NB4 (cell line): ENCODE data around the gene RPS6KA4.
"Not testable (repeated sequence)": the region's sequence is repeated elsewhere in the genome, so short reads cannot be mapped to it uniquely, and the experiment has no call there.

ENCODE experiments used
- DNase-seq: peaks from one replicate; pipeline ENCODE4 v3.0.0; 2010; ENCODE audit warnings: low read depth
- H3K4me3 ChIP-seq: one replicate; pipeline ENCODE4 v1.5.1; 2011; ENCODE audit warnings: mild to moderate bottlenecking, low read depth, low read length, moderate library complexity
- MYC ChIP-seq: IDR thresholded peaks from 2 replicates; pipeline ENCODE4 v1.6.1; 2011; ENCODE audit warnings: low read depth, low read length
- POLR2A ChIP-seq: IDR thresholded peaks from 2 replicates; pipeline ENCODE4 v1.6.1; 2011; ENCODE audit warnings: mild to moderate bottlenecking; ENCODE audit not compliant: insufficient read length; ENCODE audit errors: extremely low read depth
- TF ChIP-seq, protein P1 (sequence below): IDR thresholded peaks from 2 replicates; pipeline ENCODE4 v1.6.1; 2011; ENCODE audit warnings: low read depth, low read length
- TF ChIP-seq, protein P2 (sequence below): IDR thresholded peaks from one replicate; pipeline ENCODE4 v1.5.1; 2012; ENCODE audit warnings: low read depth, low read length

The RPS6KA4 gene

DNA sequence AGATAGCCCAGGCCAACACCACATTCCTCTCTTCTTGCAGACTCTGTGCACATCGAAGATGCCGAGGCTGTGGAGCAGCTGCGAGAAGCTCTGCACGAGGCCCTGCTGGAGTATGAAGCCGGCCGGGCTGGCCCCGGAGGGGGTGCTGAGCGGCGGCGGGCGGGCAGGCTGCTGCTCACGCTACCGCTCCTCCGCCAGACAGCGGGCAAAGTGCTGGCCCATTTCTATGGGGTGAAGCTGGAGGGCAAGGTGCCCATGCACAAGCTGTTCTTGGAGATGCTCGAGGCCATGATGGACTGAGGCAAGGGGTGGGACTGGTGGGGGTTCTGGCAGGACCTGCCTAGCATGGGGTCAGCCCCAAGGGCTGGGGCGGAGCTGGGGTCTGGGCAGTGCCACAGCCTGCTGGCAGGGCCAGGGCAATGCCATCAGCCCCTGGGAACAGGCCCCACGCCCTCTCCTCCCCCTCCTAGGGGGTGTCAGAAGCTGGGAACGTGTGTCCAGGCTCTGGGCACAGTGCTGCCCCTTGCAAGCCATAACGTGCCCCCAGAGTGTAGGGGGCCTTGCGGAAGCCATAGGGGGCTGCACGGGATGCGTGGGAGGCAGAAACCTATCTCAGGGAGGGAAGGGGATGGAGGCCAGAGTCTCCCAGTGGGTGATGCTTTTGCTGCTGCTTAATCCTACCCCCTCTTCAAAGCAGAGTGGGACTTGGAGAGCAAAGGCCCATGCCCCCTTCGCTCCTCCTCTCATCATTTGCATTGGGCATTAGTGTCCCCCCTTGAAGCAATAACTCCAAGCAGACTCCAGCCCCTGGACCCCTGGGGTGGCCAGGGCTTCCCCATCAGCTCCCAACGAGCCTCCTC is 43.1 kb upstream of the RPS6KA4 start:
- peak; percentile 26 for TF ChIP-seq POLR2A
- not testable (repeated sequence) for DNase-seq
- peak overlapping the region; percentile 79 for H3K4me3 ChIP-seq

DNA sequence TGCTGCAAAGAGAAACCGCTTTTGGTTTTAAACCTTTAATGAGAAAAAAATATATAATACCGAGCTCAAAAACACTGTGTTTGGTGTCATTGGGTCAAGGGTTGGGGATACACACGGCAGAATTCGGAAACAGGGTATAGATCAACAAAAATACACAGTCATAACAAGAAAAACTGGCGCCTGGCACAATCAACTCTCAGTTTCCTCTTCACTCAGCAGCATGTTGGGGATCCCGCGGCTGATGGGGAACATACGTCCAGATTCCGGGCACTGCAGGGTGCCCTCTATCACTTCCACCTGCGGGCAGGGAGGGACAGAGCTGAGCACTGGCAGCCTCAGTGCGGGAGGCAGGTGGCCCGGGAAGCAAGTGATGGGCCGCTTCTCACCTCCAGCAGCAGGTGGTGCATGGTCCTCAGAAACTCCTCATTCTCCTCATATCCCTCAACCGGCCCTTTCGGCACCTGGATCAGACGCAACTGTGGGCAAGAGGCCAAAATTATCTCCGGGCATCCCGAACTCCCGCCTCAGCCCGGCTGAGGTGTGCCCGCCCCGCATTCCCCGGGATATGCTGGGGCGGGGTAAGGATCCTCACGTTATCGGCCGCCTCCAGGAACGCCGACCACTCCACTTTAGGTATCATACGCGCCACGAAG is 42.2 kb upstream of the RPS6KA4 start:
- peak overlapping the region; percentile 79 for H3K4me3 ChIP-seq
- peak; percentile 64 for DNase-seq
- TF ChIP-seq MYC (no peak), POLR2A (no peak)
- TF ChIP-seq, protein P1, sequence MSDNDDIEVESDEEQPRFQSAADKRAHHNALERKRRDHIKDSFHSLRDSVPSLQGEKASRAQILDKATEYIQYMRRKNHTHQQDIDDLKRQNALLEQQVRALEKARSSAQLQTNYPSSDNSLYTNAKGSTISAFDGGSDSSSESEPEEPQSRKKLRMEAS, result no peak
- TF ChIP-seq, protein P2, sequence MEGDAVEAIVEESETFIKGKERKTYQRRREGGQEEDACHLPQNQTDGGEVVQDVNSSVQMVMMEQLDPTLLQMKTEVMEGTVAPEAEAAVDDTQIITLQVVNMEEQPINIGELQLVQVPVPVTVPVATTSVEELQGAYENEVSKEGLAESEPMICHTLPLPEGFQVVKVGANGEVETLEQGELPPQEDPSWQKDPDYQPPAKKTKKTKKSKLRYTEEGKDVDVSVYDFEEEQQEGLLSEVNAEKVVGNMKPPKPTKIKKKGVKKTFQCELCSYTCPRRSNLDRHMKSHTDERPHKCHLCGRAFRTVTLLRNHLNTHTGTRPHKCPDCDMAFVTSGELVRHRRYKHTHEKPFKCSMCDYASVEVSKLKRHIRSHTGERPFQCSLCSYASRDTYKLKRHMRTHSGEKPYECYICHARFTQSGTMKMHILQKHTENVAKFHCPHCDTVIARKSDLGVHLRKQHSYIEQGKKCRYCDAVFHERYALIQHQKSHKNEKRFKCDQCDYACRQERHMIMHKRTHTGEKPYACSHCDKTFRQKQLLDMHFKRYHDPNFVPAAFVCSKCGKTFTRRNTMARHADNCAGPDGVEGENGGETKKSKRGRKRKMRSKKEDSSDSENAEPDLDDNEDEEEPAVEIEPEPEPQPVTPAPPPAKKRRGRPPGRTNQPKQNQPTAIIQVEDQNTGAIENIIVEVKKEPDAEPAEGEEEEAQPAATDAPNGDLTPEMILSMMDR, result no peak

DNA sequence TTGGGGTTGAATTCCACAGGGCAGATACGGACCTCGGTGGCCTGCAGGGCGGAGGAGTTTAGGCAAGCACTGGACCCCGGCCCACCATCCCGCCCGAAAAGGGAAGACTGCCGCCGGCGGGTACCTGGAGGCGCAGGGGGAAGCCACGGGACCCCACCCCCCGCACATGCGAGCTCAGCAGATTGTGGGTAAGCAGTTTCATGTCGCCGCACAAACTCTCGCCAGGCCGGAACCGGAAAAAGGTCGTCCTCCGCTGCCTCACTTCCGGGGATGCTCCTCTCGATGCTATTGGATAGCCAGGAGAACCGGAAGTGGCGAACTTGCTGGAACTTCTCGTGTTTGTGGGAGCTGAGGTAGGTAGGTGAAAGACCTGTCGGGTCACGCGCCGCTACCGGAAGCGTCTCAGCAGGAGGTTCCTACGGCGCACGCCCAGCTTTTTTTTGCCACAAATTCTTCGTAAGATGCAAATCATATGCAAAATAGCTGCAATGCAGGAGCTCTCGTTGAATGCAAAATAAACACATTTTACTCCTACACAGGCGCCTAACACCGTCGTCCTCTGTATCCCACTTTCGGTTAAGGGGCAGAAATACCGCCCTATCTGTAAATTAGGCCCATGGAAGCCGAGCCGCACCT is 41.5 kb upstream of the RPS6KA4 start, which contains the start of gene TRMT112:
TRMT112 (minus strand) TSS at position 235 of the 636 bp plus-strand sequence; CDS start at position 202, 33 bp downstream.
- H3K4me3 ChIP-seq, result peak within 1 kb of the TSS; percentile 79
- DNase-seq, result peak; percentile 99
- TF ChIP-seq, protein P1, result peak; percentile 81
- TF ChIP-seq POLR2A, result peak; percentile 91
- peak; percentile 55 for TF ChIP-seq MYC
- TF ChIP-seq, protein P2, result no peak

DNA sequence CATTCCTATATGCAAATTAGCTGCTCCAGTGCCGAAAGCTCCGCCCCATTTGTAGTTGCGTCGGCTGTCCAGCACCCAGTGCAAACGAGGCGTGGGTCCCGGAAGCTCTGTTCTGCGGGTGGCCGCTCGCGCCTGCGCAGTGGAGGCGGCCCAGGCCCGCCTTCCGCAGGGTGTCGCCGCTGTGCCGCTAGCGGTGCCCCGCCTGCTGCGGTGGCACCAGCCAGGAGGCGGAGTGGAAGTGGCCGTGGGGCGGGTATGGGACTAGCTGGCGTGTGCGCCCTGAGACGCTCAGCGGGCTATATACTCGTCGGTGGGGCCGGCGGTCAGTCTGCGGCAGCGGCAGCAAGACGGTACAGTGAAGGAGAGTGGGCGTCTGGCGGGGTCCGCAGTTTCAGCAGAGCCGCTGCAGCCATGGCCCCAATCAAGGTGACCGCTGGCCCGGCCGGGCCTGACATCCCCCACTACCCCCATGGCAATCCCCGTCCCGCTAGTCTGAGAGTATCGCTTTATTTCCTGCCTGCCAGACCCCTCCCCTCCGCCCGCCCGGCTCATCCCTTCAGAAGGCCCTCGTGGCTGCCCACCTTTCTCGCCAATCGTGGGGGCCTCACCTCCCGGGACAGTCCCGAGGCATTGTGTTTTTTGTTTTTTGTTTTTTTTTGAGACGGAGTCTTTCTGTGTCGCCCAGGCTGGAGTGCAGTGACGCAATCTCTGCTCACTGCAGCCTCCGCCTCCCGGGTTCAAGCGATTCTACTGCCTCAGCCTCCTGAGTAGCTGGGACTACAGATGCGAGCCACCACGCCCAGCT is 40.8 kb upstream of the RPS6KA4 start, which contains the start of gene PRDX5:
PRDX5 (plus strand) TSS at position 161 of the 805 bp plus-strand sequence; CDS start at position 256, 95 bp downstream.
- TF ChIP-seq, protein P1, result peak; percentile 89
- TF ChIP-seq, protein P2, result peak; percentile 15
- peak; percentile 77 for TF ChIP-seq POLR2A
- TF ChIP-seq MYC, result peak; percentile 91
- peak within 1 kb of the TSS; percentile 79 for H3K4me3 ChIP-seq
- peak; percentile 99 for DNase-seq

DNA sequence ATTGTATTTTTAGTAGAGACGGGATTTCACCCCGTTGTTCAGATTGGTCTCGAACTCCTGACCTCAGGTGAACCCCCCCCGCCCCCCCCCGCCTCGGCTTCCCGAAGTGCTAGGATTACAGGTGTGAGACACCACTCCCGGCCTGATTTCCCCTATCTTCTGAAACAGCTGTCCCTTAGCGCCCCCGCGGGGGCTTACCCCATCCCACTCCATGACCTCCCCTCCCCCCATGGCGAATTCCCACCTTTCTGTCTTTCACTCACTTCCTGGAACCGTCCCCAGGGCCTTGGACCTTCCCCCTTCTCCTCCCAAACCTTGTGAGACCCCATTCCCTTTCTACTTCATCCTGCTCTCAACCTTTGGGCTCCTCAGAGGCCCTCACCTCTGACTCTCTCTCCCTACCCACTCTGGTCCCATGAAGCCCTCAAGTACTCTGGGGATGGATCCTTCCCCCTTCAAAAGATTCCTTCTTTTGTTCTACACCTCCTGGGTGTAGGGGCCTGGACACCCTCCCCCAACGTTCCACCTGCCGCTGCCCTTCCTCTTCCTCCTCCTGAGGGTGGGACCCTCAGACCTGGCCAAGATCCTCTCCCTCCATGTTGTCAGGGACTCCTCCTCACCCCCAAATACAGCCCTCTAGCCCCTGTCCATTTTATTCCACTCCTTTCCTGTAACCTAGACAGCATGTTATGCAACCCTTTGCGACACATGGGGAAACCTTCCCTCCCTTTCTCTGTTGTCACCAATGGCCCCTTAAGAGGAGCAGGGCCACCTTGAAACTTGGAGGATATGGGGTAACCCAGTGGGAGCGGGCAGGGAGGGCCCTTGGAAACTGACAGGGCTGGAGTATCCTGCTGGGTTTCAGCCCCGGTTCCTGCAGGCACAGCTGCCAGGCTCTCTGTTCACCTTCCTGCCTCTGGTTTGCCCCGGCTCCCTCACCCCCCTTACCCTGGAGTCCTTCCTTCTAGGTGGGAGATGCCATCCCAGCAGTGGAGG is 39.9 kb upstream of the RPS6KA4 start:
- peak overlapping the region; percentile 77 for H3K4me3 ChIP-seq
- peak; percentile 89 for DNase-seq
- TF ChIP-seq MYC (peak; percentile 64), POLR2A (no peak)
- TF ChIP-seq, protein P1, result peak; percentile 77
- TF ChIP-seq, protein P2, result no peak
